ENCODE data around the gene FAM20B. TPM values are rescaled to one million over a fixed set of nuclear protein-coding genes. Genes with fewer than 3 reads are reported as not detected.

The FAM20B gene
- total and polyA plus RNA-seq, 2 donors (not counting 1 experiment from before 2014, with no cell fraction given), result 5.2 to 32.8 TPM

DNA sequence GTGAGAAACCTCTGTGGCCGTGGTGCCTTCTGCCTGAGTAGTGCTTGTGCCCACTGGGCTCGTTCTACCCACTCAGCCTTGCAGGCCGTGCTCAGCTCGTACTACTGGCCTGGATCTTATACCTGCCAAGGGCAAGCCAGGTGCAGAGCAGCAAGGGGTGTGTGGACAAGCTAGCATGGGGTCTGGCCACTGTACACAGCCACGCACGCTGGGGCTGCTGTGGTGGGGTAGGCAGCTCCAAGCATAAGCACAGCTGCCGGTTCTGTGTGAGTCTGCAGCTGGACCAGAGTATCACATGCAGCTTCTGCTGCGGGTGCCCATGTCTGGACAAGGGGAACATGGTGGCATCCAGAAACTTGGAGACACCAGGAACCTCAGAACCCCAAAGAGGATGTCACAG, 16.4 kb downstream of the FAM20B start:
- Mint-ChIP-seq H3K4me3 (no peak overlapping the region), H3K4me1 (peaks cover 27% of the 10 kb centered on the region), H3K27me3 (no peaks in the 10 kb centered on the region), H3K27ac (no peak overlapping the region), H3K9me3 (ENCODE audit: insufficient read depth) (no peaks in the 10 kb centered on the region)
- intact Hi-C loops (cut with micrococcal nuclease), result no loop called here
- CTCF ChIA-PET, result interaction anchor here (0.7 to 2.2 kb wide), 4 partner anchors 12 to 328 kb away, joined by 3 to 6 read pairs (median 3); no protein-coding TSS in a partner anchor
- peaks cover 0 to 2% (median 0%) of the 10 kb centered on the region in 3 donors for H3K9me3 ChIP-seq (ENCODE audit: control extremely low read depth in 1 of 3, control insufficient read depth in 2 of 3, insufficient read depth in 1 of 3, low read length in 2 of 3)
- H4K20me1 ChIP-seq (ENCODE audit: control insufficient read depth, insufficient read depth, low read length, poor library complexity, severe bottlenecking), result peaks cover 15% of the 10 kb centered on the region
- H2AFZ ChIP-seq (ENCODE audit: insufficient read depth, low read depth, low read length, poor library complexity, severe bottlenecking), result no peak overlapping the region
- POLR2A ChIA-PET, result no interaction called here
- H3K9ac ChIP-seq (ENCODE audit: low read length), result no peak overlapping the region
- H3K4me2 ChIP-seq (replicated peaks; ENCODE audit: low read depth, low read length, poor library complexity, severe bottlenecking), result no peak overlapping the region
- H3K4me1 ChIP-seq (ENCODE audit: control insufficient read depth in 2 of 2, insufficient read depth in 2 of 2, low read length in 2 of 2), result peaks cover 7 to 9% of the 10 kb centered on the region in 2 donors
- H3K79me2 ChIP-seq (ENCODE audit: control insufficient read depth, insufficient read depth, low read length), result peaks cover 53% of the 10 kb centered on the region
- TF ChIP-seq EZH2 (IDR thresholded peaks at IDR 0.05; ENCODE audit: borderline replicate concordance, insufficient read depth, low read depth, low read length, poor library complexity, severe bottlenecking), result no peak
- peaks cover 2% of the 10 kb centered on the region in 2 experiments for H3K36me3 ChIP-seq (replicated peaks in 1 of 2; ENCODE audit: control extremely low read depth in 1 of 2, control insufficient read depth in 1 of 2, extremely low read depth in 1 of 2, insufficient read depth in 2 of 2, low read length in 1 of 2)
- H3K27me3 ChIP-seq (replicated peaks in 1 of 4; ENCODE audit: control extremely low read depth in 1 of 4, control insufficient read depth in 3 of 4, insufficient read depth in 4 of 4, low read length in 3 of 4), result no peaks in the 10 kb centered on the region
- H3K27ac ChIP-seq (ENCODE audit: low read length in 2 of 2), result no peak overlapping the region
- DNase-seq (no peak), ATAC-seq (ENCODE audit: low read depth) (no peak)
- 97% methylated on average over 8 of the region's 8 CpGs for WGBS (ENCODE audit: insufficient coverage)
- H3K4me3 ChIP-seq (ENCODE audit: control extremely low read depth in 1 of 5, extremely low read depth in 1 of 5, insufficient read depth in 1 of 5, low read depth in 2 of 5, low read length in 4 of 5), result no peak overlapping the region

DNA sequence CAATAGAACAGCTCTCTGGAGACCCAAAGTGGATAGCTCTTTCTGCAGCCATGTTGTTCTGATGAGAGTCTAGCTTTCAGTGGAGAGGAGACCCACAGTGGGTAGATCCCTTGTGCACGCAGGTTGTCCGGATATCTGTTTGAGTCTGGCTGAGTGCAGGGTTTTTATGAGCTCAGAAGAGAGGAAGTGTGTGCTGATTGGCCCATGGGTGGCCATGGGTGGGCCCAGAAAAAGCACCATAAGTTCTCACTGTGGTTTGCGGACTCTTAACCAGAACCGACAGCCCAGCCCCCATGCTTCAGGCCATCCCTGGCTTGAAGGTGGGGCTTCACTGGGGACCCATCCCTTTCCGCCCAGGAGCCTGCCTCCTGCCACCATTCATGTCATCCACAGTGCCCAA, 17.0 kb downstream of the FAM20B start:
- no peak overlapping the region for H2AFZ ChIP-seq (ENCODE audit: insufficient read depth, low read depth, low read length, poor library complexity, severe bottlenecking)
- H3K9ac ChIP-seq (ENCODE audit: low read length), result no peak overlapping the region
- intact Hi-C loops (cut with micrococcal nuclease), result no loop called here
- no peaks in the 10 kb centered on the region for H3K27me3 Mint-ChIP-seq
- no peak for ATAC-seq (ENCODE audit: low read depth)
- no peak overlapping the region for H3K27ac ChIP-seq (ENCODE audit: low read length in 2 of 2)
- no peaks in the 10 kb centered on the region for H3K9me3 Mint-ChIP-seq (ENCODE audit: insufficient read depth)
- H3K27me3 ChIP-seq (replicated peaks in 1 of 4; ENCODE audit: control extremely low read depth in 1 of 4, control insufficient read depth in 3 of 4, insufficient read depth in 4 of 4, low read length in 3 of 4), result no peaks in the 10 kb centered on the region
- H3K79me2 ChIP-seq (ENCODE audit: control insufficient read depth, insufficient read depth, low read length), result peaks cover 46% of the 10 kb centered on the region
- ChIA-PET POLR2A (no interaction called here), CTCF (interaction anchor here (0.6 to 2.2 kb wide), 5 partner anchors 13 to 735 kb away, joined by 3 to 6 read pairs (median 3); no protein-coding TSS in a partner anchor)
- no peak overlapping the region for H3K4me2 ChIP-seq (replicated peaks; ENCODE audit: low read depth, low read length, poor library complexity, severe bottlenecking)
- TF ChIP-seq, protein P1, sequence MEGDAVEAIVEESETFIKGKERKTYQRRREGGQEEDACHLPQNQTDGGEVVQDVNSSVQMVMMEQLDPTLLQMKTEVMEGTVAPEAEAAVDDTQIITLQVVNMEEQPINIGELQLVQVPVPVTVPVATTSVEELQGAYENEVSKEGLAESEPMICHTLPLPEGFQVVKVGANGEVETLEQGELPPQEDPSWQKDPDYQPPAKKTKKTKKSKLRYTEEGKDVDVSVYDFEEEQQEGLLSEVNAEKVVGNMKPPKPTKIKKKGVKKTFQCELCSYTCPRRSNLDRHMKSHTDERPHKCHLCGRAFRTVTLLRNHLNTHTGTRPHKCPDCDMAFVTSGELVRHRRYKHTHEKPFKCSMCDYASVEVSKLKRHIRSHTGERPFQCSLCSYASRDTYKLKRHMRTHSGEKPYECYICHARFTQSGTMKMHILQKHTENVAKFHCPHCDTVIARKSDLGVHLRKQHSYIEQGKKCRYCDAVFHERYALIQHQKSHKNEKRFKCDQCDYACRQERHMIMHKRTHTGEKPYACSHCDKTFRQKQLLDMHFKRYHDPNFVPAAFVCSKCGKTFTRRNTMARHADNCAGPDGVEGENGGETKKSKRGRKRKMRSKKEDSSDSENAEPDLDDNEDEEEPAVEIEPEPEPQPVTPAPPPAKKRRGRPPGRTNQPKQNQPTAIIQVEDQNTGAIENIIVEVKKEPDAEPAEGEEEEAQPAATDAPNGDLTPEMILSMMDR (IDR thresholded peaks at IDR 0.05), result no peak
- TF ChIP-seq EZH2 (IDR thresholded peaks at IDR 0.05; ENCODE audit: borderline replicate concordance, insufficient read depth, low read depth, low read length, poor library complexity, severe bottlenecking), result no peak
- no peak overlapping the region for H3K27ac Mint-ChIP-seq
- H3K4me3 Mint-ChIP-seq, result no peak overlapping the region
- no peak overlapping the region for H3K4me3 ChIP-seq (ENCODE audit: control extremely low read depth in 1 of 5, extremely low read depth in 1 of 5, insufficient read depth in 1 of 5, low read depth in 2 of 5, low read length in 4 of 5)
- WGBS (ENCODE audit: insufficient coverage), result 98% methylated on average over 5 of the region's 5 CpGs
- H4K20me1 ChIP-seq (ENCODE audit: control insufficient read depth, insufficient read depth, low read length, poor library complexity, severe bottlenecking), result peaks cover 15% of the 10 kb centered on the region
- H3K36me3 ChIP-seq (replicated peaks in 1 of 2; ENCODE audit: control extremely low read depth in 1 of 2, control insufficient read depth in 1 of 2, extremely low read depth in 1 of 2, insufficient read depth in 2 of 2, low read length in 1 of 2), result peaks cover 2% of the 10 kb centered on the region in 2 experiments
- H3K9me3 ChIP-seq (ENCODE audit: control extremely low read depth in 1 of 3, control insufficient read depth in 2 of 3, insufficient read depth in 1 of 3, low read length in 2 of 3), result peaks cover 0 to 2% (median 0%) of the 10 kb centered on the region in 3 donors
- H3K4me1 ChIP-seq (ENCODE audit: control insufficient read depth in 2 of 2, insufficient read depth in 2 of 2, low read length in 2 of 2), result peaks cover 7 to 9% of the 10 kb centered on the region in 2 donors
- H3K4me1 Mint-ChIP-seq, result peaks cover 23% of the 10 kb centered on the region
- DNase-seq, result no peak

Data from B cell (primary cell).